Measurements from ENCODE around the gene LILRB1. TPM values are rescaled to one million over a fixed set of nuclear protein-coding genes. Genes with fewer than 3 reads are reported as not detected.
A peak's percentile ranks its signal among the peaks of the same experiment; 100 is the strongest.

LILRB1 gene
- total and polyA plus RNA-seq, 9 of the 15 experiments (the other 6 are each of a cell fraction or from before 2014, with no cell fraction given) = not detected

- ChIA-PET CTCF (ENCODE audit: low intra/inter-chr PET ratio) (no interaction called here), POLR2A (interaction anchor here (0.6 kb wide), 1 partner anchor 8 kb away, joined by 3 read pairs; no protein-coding TSS in a partner anchor)
- Histone ChIP-seq H3K27me3 (ENCODE audit: control insufficient read depth in 2 of 2, insufficient read depth in 2 of 2, low read length in 2 of 2) (peaks cover 20 to 59% of the 10 kb centered on the region in 2 experiments; a peak in 4 of 5 replicates), H3K4me3 (no peak overlapping the region), H4K20me1 (replicated peaks; ENCODE audit: control insufficient read depth, insufficient read depth, low read length) (peaks cover 5% of the 10 kb centered on the region; the same call in 1 of the 2 replicates), H3K4me2 (ENCODE audit: insufficient read depth, low read length) (no peak overlapping the region), H3K79me2 (ENCODE audit: control insufficient read depth, insufficient read depth, low read length) (no peaks in the 10 kb centered on the region), H3K9me3 (replicated peaks; ENCODE audit: control insufficient read depth, insufficient read depth, low read depth, low read length) (no peaks in the 10 kb centered on the region), H3K9me1 (ENCODE audit: control insufficient read depth, insufficient read depth, low read length) (no peaks in the 10 kb centered on the region), H3K9ac (ENCODE audit: insufficient read depth in 1 of 2, low read depth in 2 of 2, low read length in 2 of 2) (no peak overlapping the region), H3K36me3 (ENCODE audit: control insufficient read depth, insufficient read depth, low read length) (no peaks in the 10 kb centered on the region), H3K27ac (ENCODE audit: extremely low read depth, low read depth, low read length) (no peak overlapping the region), H3K4me1 (replicated peaks in 1 of 2; ENCODE audit: control insufficient read depth in 2 of 2, insufficient read depth in 2 of 2, low read length in 2 of 2) (no peaks in the 10 kb centered on the region), H2AFZ (ENCODE audit: low read depth, low read length) (no peak overlapping the region)
- intact Hi-C loops (cut with micrococcal nuclease) (no loop called here), in situ Hi-C loops (cut with MboI) (loop anchor here (25.0 kb wide), 1 partner anchor 772 kb away; the partner anchor contains the start of gene SHISA7)
- FAIRE-seq (no peak), DNase-seq (ENCODE audit: extremely low read depth in 1 of 4, low spot score in 3 of 4) (no peak), ATAC-seq (no peak)
- no TSS peak for BruUV-seq (replicated peaks)
- TF ChIP-seq BCOR (IDR thresholded peaks at IDR 0.05) = peak; percentile 59; the same call in 1 of the 2 replicates
- TF ChIP-seq SMARCA5 (IDR thresholded peaks at IDR 0.05) = 0 out of 2 replicates have a peak, but pooled peaks have one; percentile 39
- peak; percentile 98 for TF ChIP-seq ZKSCAN1 (IDR thresholded peaks at IDR 0.05; ENCODE audit: low read depth, low read length)
- TF ChIP-seq KDM1A (IDR thresholded peaks at IDR 0.05) = 0 out of 4 replicates have a peak, but pooled peaks of 1 of the 2 experiments have one; percentile 22
- no peak for TF ChIP-seq MAFF (IDR thresholded peaks at IDR 0.05; ENCODE audit: low read length)
- no peak for TF ChIP-seq KDM4B (IDR thresholded peaks at IDR 0.05; ENCODE audit: borderline replicate concordance in 2 of 2, low read depth in 1 of 2)
- TF ChIP-seq PTBP1 (IDR thresholded peaks at IDR 0.05; ENCODE audit: low read depth, low read length) = 0 out of 2 replicates have a peak, but pooled peaks have one; percentile 50
- no peak for TF ChIP-seq PYGO2 (tag; IDR thresholded peaks at IDR 0.05)
- TF ChIP-seq RBM25 (IDR thresholded peaks at IDR 0.05; ENCODE audit: low read depth, low read length, severe bottlenecking) = peak; percentile 70
- TF ChIP-seq, protein P1, sequence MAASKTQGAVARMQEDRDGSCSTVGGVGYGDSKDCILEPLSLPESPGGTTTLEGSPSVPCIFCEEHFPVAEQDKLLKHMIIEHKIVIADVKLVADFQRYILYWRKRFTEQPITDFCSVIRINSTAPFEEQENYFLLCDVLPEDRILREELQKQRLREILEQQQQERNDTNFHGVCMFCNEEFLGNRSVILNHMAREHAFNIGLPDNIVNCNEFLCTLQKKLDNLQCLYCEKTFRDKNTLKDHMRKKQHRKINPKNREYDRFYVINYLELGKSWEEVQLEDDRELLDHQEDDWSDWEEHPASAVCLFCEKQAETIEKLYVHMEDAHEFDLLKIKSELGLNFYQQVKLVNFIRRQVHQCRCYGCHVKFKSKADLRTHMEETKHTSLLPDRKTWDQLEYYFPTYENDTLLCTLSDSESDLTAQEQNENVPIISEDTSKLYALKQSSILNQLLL (CRISPR knock-in tag; IDR thresholded peaks at IDR 0.05; ENCODE audit: borderline replicate concordance) = no peak
- TF ChIP-seq, protein P2, sequence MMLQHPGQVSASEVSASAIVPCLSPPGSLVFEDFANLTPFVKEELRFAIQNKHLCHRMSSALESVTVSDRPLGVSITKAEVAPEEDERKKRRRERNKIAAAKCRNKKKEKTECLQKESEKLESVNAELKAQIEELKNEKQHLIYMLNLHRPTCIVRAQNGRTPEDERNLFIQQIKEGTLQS (IDR thresholded peaks at IDR 0.05) = peak; percentile 34; the same call in 1 of the 2 replicates
- TF ChIP-seq, protein P2 (CRISPR knock-in tag; conservative IDR thresholded peaks at IDR 0.05) = no peak
- WGBS (ENCODE audit: insufficient coverage, low coverage, missing lambda C conversion rate) = 3% methylated on average over 6 of the region's 6 CpGs
These were observed 35.2 kb downstream of the LILRB1 start for GRCh38 chr19:54665530-54665929.
